Spleen (tissue), 11 donors: ENCODE results near the gene KRTCAP2. TPM values are rescaled to one million over a fixed set of nuclear protein-coding genes. Genes with fewer than 3 reads are reported as not detected.

ENCODE experiments used
- DNase-seq: peaks from one replicate; pipeline ENCODE4 v3.0.0-alpha.2; 2020
- H3K27ac ChIP-seq, 8 donors: fragments of 200-600 bp; sonication (generic) in 7 of 8; 1 replicate in 4 of 8; 2 replicates in 4 of 8; pipeline versions ENCODE4 v1.5.0 to v1.8.0; 2016 to 2021; ENCODE audit warnings: inconsistent platforms in 4 of 8, mild to moderate bottlenecking in 4 of 8, moderate library complexity in 1 of 8
- H3K27me3 ChIP-seq, 7 donors: fragments of 200-600 bp; sonication (generic) in 6 of 7; replicated peaks in 1 of 7; 1 replicate in 4 of 7; 2 replicates in 3 of 7; pipeline versions ENCODE4 v1.5.0 to v1.8.0; 2016 to 2021; ENCODE audit warnings: inconsistent platforms in 3 of 7, mild to moderate bottlenecking in 1 of 7
- H3K36me3 ChIP-seq, 6 donors: fragments of 200-600 bp; sonication (generic) in 5 of 6; 1 replicate in 4 of 6; 2 replicates in 2 of 6; pipeline versions ENCODE4 v1.5.0 to v1.8.0; 2016 to 2021; ENCODE audit warnings: inconsistent platforms in 2 of 6
- H3K4me1 ChIP-seq, 6 donors: fragments of 200-600 bp; sonication (generic) in 5 of 6; 1 replicate in 3 of 6; 2 replicates in 3 of 6; pipeline versions ENCODE4 v1.5.0 to v1.8.0; 2016 to 2021; ENCODE audit warnings: inconsistent platforms in 3 of 6
- H3K4me3 ChIP-seq, 8 donors: fragments of 200-600 bp; sonication (generic) in 7 of 8; 1 replicate in 4 of 8; 2 replicates in 4 of 8; pipeline versions ENCODE4 v1.5.0 to v1.8.0; 2016 to 2021; ENCODE audit warnings: inconsistent platforms in 4 of 8, mild to moderate bottlenecking in 4 of 8, moderate library complexity in 2 of 8
- H3K9me3 ChIP-seq, 8 donors: fragments of 200-600 bp; sonication (generic) in 7 of 8; 1 replicate in 4 of 8; 2 replicates in 4 of 8; pipeline versions ENCODE4 v1.5.0 to v1.8.0; 2016 to 2021; ENCODE audit warnings: inconsistent platforms in 4 of 8
- POLR2A ChIP-seq, 3 donors: fragments of 450-650 bp; IDR thresholded peaks; one replicate each; pipeline ENCODE4 v1.5.1; 2017; ENCODE audit warnings: antibody characterized with exemption in 3 of 3, mild to moderate bottlenecking in 1 of 3
- POLR2AphosphoS5 ChIP-seq, 3 donors: sonication (generic); formaldehyde crosslinking; IDR thresholded peaks; one replicate each; pipeline ENCODE4 v1.5.1; 2017; ENCODE audit warnings: antibody characterized with exemption in 3 of 3
- WGBS, 5 donors: extraction: QIAGEN DNeasy Blood & Tissue Kit in 3 of 5; methylation state at CpG; one replicate each; pipeline versions ENCODE4 v1.1.5 to v1.1.7; 2013 to 2018; 5-methylcytosine and 5-hydroxymethylcytosine counted together
- intact Hi-C: fragments of 100-400 bp; cut with DNase I; formaldehyde crosslinking; loops from one replicate; pipeline ENCODE4 v1.15.0; 2023; ENCODE audit warnings: low total_unique reads
- polyA plus RNA-seq, 3 donors: library from polyadenylated mRNA; stranded (reverse); fragments of 200-250 nt; gene quantifications; one replicate each; pipeline ENCODE4 v1.2.1, GENCODE V29; 2013
- total RNA-seq, 7 donors: library from RNA; depleted of rRNA in 3 of 7; stranded (reverse); fragments of >200 nt in 3 of 7; fragmentation: NEBNext Ultra II Directional in 4 of 7; extraction: Animal tissue kit (Norgen Biotek cat#: 25700) in 4 of 7; gene quantifications; one replicate each; pipeline versions ENCODE4 v1.1.0 to v1.2.1, GENCODE V29; 2016 to 2021
- TF ChIP-seq, protein P1 (sequence below), 11 experiments: fragments of 200-600 bp in 7 of 11; fragments of 450-650 bp in 4 of 11; sonication (generic) in 4 of 11; IDR thresholded peaks in 8 of 11; conservative IDR thresholded peaks in 3 of 11; 1 replicate in 7 of 11; 2 replicates in 4 of 11; pipeline versions ENCODE4 v1.4.0 to v1.8.0; 2016 to 2021; ENCODE audit warnings: antibody characterized with exemption in 11 of 11, inconsistent platforms in 4 of 11, mild to moderate bottlenecking in 1 of 11
- donor health status: healthy with polysubstance abuse.
- donor health status: DM: no; HTN: no; CAD: no; lungs with moderate emphysema.
- donor health status: DM: no; HTN: no; CAD: no.
- donor health status: Bipolar disorder and iron deficiency.
- donor health status: healthy.
- donor health status: DM: no; HTN: no; CAD: no.
- donor health status: DM: yes; HTN: yes; CAD: no.

KRTCAP2 gene
- total and polyA plus RNA-seq, 10 donors: 113 to 203 (median 146) TPM

DNA sequence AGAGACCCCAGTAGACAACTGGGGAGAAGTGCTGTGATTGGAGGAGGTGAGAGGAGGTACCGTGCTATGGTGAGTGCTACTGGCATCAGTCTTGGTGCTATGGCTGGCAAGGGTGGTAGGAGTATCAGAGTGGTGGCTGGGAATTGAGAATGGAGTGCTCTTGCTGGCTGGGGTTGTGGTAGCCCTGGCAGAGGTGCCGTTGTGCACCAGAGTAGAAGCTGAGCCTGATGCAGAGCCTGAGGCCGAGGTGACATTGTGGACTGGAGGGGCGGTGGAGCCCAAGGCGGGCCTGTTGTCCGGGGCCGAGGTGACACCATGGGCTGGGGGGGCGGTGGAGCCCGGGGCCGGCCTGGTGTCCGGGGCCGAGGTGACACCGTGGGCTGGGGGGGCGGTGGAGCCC, 15.2 kb upstream of the KRTCAP2 start:
- Histone ChIP-seq H3K9me3 (no peaks in the 10 kb centered on the region), H3K27ac (no peak overlapping the region), H3K36me3 (no peaks in the 10 kb centered on the region), H3K4me3 (no peak overlapping the region), H3K27me3 (peaks cover 0 to under 1% (median 0%) of the 10 kb centered on the region in 7 donors), H3K4me1 (peaks cover 9 to 42% (median 36%) of the 10 kb centered on the region in 6 donors)
- DNase-seq: no peak
- intact Hi-C loops: no loop called here
- WGBS, 5 donors: 92 to 96% (median 94%) methylated on average over 2 to 14 of the region's 14 CpGs
- TF ChIP-seq POLR2A (IDR thresholded peaks at IDR 0.05): no peak
- TF ChIP-seq, protein P1, sequence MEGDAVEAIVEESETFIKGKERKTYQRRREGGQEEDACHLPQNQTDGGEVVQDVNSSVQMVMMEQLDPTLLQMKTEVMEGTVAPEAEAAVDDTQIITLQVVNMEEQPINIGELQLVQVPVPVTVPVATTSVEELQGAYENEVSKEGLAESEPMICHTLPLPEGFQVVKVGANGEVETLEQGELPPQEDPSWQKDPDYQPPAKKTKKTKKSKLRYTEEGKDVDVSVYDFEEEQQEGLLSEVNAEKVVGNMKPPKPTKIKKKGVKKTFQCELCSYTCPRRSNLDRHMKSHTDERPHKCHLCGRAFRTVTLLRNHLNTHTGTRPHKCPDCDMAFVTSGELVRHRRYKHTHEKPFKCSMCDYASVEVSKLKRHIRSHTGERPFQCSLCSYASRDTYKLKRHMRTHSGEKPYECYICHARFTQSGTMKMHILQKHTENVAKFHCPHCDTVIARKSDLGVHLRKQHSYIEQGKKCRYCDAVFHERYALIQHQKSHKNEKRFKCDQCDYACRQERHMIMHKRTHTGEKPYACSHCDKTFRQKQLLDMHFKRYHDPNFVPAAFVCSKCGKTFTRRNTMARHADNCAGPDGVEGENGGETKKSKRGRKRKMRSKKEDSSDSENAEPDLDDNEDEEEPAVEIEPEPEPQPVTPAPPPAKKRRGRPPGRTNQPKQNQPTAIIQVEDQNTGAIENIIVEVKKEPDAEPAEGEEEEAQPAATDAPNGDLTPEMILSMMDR (IDR thresholded peaks at IDR 0.05 in 8 of 11, conservative IDR thresholded peaks at IDR 0.05 in 3 of 11): no peak
- no peak for TF ChIP-seq POLR2AphosphoS5 (IDR thresholded peaks at IDR 0.05)

DNA sequence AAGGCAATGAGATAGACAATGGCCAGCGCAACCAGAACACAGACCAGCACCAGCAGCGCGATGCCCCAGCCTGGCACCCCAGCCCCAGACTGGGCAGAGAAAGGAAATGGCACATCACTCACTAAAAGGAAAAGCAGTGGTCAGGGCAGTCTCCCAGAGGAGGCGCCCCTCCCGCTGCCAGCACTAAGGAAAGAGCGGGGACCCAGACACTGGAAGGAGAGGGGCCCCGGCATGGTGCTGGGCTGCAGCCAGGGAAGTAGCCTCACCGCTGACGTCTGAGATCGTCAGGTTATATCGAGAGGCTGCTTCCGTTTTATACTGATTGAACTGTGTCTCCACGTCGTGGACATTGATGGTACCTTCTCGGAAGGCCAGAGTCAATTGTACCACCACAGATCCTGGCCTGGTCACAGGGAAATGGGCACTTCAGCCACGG, 14.4 kb upstream of the KRTCAP2 start:
- Histone ChIP-seq H3K4me1 (peaks cover 9 to 34% (median 29%) of the 10 kb centered on the region in 6 donors), H3K9me3 (no peaks in the 10 kb centered on the region), H3K27ac (no peak overlapping the region), H3K4me3 (no peak overlapping the region), H3K36me3 (no peaks in the 10 kb centered on the region), H3K27me3 (no peaks in the 10 kb centered on the region)
- intact Hi-C loops: no loop called here
- DNase-seq: no peak
- WGBS, 5 donors: 78 to 85% (median 80%) methylated on average over 16 of the region's 16 CpGs
- TF ChIP-seq POLR2AphosphoS5 (IDR thresholded peaks at IDR 0.05): no peak
- TF ChIP-seq POLR2A (IDR thresholded peaks at IDR 0.05): no peak
- TF ChIP-seq, protein P1 (IDR thresholded peaks at IDR 0.05 in 8 of 11, conservative IDR thresholded peaks at IDR 0.05 in 3 of 11): no peak

DNA sequence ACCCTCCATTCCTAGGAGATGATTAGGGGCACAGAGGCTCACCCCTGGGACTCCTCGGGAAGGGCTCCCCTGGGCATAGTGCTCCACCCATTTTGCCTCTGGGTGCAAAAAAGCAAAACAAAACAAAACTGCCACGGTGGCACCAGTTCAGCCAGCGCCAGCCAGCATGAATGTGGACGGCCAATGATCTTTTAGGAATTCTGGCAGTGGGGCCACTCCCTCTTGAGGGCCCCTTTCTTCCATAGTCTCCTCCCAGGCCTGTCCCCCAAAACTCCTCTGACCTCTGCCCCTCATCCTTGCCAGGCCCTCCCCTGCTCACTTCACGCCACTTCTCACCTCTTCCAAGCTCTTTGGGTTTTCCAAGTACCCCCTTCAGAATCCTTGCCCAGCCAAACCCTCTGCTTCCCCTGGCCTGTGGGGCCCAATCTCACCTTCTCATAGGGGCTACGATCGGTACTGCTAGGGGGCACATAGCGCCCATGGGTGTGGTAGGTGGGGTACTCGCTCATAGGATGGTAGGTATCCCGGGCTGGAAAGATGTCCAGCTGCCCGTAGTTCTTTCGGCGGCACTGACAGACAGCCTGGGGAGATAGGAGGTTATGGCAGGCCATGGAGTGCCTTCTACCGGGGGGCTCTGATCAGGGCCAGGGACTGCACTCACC, 13.8 kb upstream of the KRTCAP2 start:
- intact Hi-C loops: no loop called here
- H3K27ac ChIP-seq: no peak overlapping the region
- H3K27me3 ChIP-seq: no peaks in the 10 kb centered on the region
- no peak overlapping the region for H3K4me3 ChIP-seq
- WGBS, 5 donors: 85 to 89% (median 87%) methylated on average over 11 to 14 of the region's 14 CpGs
- DNase-seq: no peak
- H3K4me1 ChIP-seq: peaks cover 9 to 29% (median 27%) of the 10 kb centered on the region in 6 donors
- H3K9me3 ChIP-seq: no peaks in the 10 kb centered on the region
- no peaks in the 10 kb centered on the region for H3K36me3 ChIP-seq
- TF ChIP-seq, protein P1 (IDR thresholded peaks at IDR 0.05 in 8 of 11, conservative IDR thresholded peaks at IDR 0.05 in 3 of 11): no peak
- no peak for TF ChIP-seq POLR2A (IDR thresholded peaks at IDR 0.05)

DNA sequence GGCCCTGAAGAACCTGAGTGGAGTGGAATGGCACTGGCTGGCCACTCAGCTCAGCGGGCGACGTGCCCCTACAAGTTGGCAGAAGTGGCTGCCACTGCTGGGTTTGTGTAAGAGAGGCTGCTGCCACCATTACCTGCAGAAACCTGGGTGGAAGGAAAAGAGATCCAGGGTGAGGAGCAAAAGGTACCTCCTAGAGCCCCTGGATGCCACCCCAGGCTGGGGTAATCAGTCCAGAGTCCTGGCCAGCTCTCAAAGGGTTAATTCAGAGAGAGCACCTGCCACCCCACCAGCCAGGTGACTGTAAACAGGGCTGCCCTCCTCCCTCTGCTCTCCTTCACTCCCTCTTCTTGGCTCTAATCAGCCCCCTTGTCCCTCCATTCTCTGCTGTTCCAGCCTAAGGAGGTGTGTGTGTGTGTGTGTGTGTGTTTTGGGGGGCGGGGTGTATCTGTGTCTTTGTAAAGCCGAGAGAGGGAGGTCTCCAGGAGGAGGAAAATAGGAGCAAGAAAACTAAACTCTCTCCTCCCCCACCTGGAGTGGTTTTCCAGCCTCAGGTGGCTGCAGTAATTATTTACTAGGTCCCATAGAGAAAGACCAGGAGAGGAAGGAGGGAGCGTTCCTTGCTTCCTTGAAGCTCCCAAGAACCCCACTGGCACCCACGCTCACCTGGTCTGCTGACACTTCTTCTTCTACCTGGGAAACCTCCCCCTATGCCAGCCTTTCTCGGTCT, 13.1 kb upstream of the KRTCAP2 start:
- H3K4me3 ChIP-seq: no peak overlapping the region
- no peak for DNase-seq
- intact Hi-C loops: no loop called here
- H3K4me1 ChIP-seq: peaks cover 9 to 29% (median 27%) of the 10 kb centered on the region in 6 donors
- no peaks in the 10 kb centered on the region for H3K9me3 ChIP-seq
- H3K27me3 ChIP-seq: no peaks in the 10 kb centered on the region
- no peak for TF ChIP-seq POLR2AphosphoS5 (IDR thresholded peaks at IDR 0.05)
- TF ChIP-seq, protein P1 (IDR thresholded peaks at IDR 0.05 in 8 of 11, conservative IDR thresholded peaks at IDR 0.05 in 3 of 11): no peak
- TF ChIP-seq POLR2A (IDR thresholded peaks at IDR 0.05): no peak
- no peaks in the 10 kb centered on the region for H3K36me3 ChIP-seq
- WGBS, 5 donors: 79 to 89% (median 85%) methylated on average over 6 to 8 of the region's 8 CpGs
- H3K27ac ChIP-seq: peak overlapping the region in 4 of 8 donors; percentile 54 to 82 (median 74)
